Osteoblast (primary cell): ENCODE results near the gene NGFR. TPM values are rescaled to one million over a fixed set of nuclear protein-coding genes. Genes with fewer than 3 reads are reported as not detected.
A peak's percentile ranks its signal among the peaks of the same experiment; 100 is the strongest.

Source experiments
- DNase-seq: peaks from one replicate; pipeline ENCODE4 v3.0.0; 2011; ENCODE audit warnings: low spot score, mixed read lengths; ENCODE audit not compliant: insufficient read length; ENCODE audit errors: missing footprints
- H2AFZ ChIP-seq: 2 replicates; pipeline ENCODE4 v1.6.0; 2011; ENCODE audit warnings: mild to moderate bottlenecking, low read length
- H3K27ac ChIP-seq: 2 replicates; pipeline ENCODE4 v1.5.1; 2011; ENCODE audit warnings: mild to moderate bottlenecking, low read depth, low read length, moderate library complexity
- H3K27me3 ChIP-seq: 2 replicates; pipeline ENCODE4 v1.6.0; 2012; ENCODE audit warnings: mild to moderate bottlenecking, control low read depth, inconsistent platforms, low read length, moderate library complexity; ENCODE audit not compliant: insufficient read depth
- H3K36me3 ChIP-seq: 2 replicates; pipeline ENCODE4 v1.5.1; 2011; ENCODE audit warnings: mild to moderate bottlenecking, low read length, control low read depth, moderate library complexity; ENCODE audit not compliant: insufficient read depth
- H3K4me1 ChIP-seq: 2 replicates; pipeline ENCODE4 v1.5.1; 2011; ENCODE audit warnings: mild to moderate bottlenecking, low read length, control low read depth, moderate library complexity; ENCODE audit not compliant: insufficient read depth
- H3K4me2 ChIP-seq: 2 replicates; pipeline ENCODE4 v1.6.0; 2011; ENCODE audit warnings: mild to moderate bottlenecking, low read length; ENCODE audit not compliant: insufficient read depth
- H3K4me3 ChIP-seq: fragments of 200-600 bp; sonication (generic); 3 replicates; pipeline ENCODE4 v1.5.1; 2012; ENCODE audit warnings: mild to moderate bottlenecking, low read length, inconsistent platforms; ENCODE audit not compliant: insufficient read depth
- H3K79me2 ChIP-seq: 2 replicates; pipeline ENCODE4 v1.6.0; 2012; ENCODE audit warnings: mild to moderate bottlenecking, low read length, control low read depth, inconsistent platforms; ENCODE audit not compliant: insufficient read depth
- H3K9me3 ChIP-seq: 2 replicates; pipeline ENCODE4 v1.5.1; 2011; ENCODE audit warnings: low read depth, low read length, control low read depth
- H4K20me1 ChIP-seq: 2 replicates; pipeline ENCODE4 v1.6.0; 2012; ENCODE audit warnings: mild to moderate bottlenecking, low read length, control low read depth; ENCODE audit not compliant: insufficient read depth
- total RNA-seq: library from RNA; depleted of rRNA; stranded (reverse); fragments of >200 nt; gene quantifications from 2 replicates; pipeline ENCODE4 v1.2.3, GENCODE V29; 2012
- TF ChIP-seq, protein P1 (sequence below): IDR thresholded peaks from 2 replicates; pipeline ENCODE4 v1.5.1; 2011; ENCODE audit warnings: mild to moderate bottlenecking, low read depth, low read length, moderate library complexity; ENCODE audit errors: extremely low read depth

The NGFR gene
- total RNA-seq, 1 donor: under 0.01 TPM

DNA sequence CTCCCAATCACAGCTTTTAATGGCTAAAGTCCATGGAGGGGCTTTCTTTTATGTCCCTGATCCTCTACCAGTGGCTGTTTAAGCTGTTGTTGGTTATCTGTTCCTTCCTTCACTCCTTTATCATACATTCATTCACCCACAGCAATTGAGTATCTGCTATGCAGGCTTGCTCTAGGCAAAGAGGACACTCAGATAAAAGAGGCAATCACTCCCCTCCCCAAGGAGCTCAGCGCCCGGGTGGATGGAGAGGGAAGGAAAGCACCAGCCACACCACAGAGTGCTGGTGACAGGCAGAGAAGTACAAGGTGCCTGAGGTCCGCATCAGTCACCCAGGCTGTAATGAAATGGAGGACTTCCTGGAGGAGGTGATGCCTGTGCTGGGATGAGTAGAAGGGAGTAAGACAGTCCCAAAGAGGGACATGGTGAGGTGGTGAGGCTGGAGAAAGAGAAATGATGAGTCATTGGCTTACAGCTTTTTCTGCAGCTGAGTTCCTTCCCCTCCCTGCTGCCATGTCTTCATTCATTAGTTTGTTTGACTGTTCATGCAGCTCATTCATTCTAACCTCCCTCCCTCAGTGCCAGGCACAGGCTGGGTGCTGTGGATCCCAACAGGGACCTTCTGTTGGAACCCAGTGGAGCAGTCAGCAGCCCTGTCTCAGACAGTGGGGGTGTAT, 12.8 kb upstream of the NGFR start:
- H3K9me3 ChIP-seq: no peaks in the 10 kb centered on the region
- no peaks in the 10 kb centered on the region for H3K4me1 ChIP-seq
- H3K27ac ChIP-seq: no peak overlapping the region
- H3K27me3 ChIP-seq: peaks cover 79% of the 10 kb centered on the region
- no peak overlapping the region for H3K4me2 ChIP-seq
- no peaks in the 10 kb centered on the region for H4K20me1 ChIP-seq
- TF ChIP-seq, protein P1, sequence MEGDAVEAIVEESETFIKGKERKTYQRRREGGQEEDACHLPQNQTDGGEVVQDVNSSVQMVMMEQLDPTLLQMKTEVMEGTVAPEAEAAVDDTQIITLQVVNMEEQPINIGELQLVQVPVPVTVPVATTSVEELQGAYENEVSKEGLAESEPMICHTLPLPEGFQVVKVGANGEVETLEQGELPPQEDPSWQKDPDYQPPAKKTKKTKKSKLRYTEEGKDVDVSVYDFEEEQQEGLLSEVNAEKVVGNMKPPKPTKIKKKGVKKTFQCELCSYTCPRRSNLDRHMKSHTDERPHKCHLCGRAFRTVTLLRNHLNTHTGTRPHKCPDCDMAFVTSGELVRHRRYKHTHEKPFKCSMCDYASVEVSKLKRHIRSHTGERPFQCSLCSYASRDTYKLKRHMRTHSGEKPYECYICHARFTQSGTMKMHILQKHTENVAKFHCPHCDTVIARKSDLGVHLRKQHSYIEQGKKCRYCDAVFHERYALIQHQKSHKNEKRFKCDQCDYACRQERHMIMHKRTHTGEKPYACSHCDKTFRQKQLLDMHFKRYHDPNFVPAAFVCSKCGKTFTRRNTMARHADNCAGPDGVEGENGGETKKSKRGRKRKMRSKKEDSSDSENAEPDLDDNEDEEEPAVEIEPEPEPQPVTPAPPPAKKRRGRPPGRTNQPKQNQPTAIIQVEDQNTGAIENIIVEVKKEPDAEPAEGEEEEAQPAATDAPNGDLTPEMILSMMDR: no peak
- DNase-seq: peak; percentile 93
- no peak overlapping the region for H3K4me3 ChIP-seq
- H2AFZ ChIP-seq: no peak overlapping the region
- no peaks in the 10 kb centered on the region for H3K36me3 ChIP-seq
- no peaks in the 10 kb centered on the region for H3K79me2 ChIP-seq

DNA sequence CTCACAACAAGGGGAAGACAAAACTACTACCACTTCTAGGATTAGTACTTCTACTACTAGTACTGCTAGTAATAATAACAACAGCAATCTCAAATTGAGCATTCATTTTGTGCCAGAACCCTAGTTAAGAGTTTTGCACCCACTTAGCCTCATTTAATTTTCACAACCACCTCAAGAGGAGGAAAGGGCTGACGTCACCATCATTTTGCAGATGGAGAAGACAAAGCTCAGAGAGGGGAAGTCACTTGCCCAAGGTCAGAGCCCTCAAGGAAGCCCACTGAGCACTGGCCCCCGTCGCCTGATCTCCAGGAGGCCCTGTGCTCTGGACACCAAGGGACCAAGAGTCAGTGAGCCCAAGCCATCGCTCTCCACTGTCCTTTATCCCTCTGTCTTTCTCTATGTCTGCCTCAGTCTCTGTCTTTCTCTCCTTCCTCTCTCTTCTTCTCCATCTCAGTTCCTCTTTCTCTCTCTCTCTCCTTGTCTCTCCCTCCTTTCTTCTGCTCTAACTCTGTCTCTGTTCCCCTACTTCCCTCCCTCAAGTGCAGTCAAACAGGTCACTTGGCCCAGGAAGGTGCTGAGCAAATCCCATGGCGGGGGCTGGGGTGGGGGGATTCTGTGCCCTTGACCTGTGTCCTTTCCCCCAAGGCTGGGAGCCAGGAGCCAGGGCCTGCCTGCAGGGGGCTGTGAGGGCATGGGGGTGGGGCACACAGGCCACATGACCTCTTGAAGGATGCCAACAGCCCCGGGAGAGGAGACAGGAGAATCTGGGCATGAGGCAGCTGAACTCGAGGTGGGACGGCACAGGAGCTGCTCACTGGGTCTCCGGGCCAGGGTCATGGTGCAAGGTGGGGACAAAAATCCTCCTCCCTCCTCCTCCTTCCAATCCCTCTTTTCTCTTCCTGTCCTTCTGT, 11.2 kb upstream of the NGFR start:
- Histone ChIP-seq H3K4me3 (no peak overlapping the region), H3K4me1 (no peaks in the 10 kb centered on the region), H4K20me1 (no peaks in the 10 kb centered on the region), H3K9me3 (no peaks in the 10 kb centered on the region), H3K4me2 (no peak overlapping the region), H3K36me3 (no peaks in the 10 kb centered on the region), H3K27ac (no peak overlapping the region), H2AFZ (no peak overlapping the region), H3K79me2 (no peaks in the 10 kb centered on the region), H3K27me3 (peaks cover 68% of the 10 kb centered on the region)
- TF ChIP-seq, protein P1: no peak
- no peak for DNase-seq

DNA sequence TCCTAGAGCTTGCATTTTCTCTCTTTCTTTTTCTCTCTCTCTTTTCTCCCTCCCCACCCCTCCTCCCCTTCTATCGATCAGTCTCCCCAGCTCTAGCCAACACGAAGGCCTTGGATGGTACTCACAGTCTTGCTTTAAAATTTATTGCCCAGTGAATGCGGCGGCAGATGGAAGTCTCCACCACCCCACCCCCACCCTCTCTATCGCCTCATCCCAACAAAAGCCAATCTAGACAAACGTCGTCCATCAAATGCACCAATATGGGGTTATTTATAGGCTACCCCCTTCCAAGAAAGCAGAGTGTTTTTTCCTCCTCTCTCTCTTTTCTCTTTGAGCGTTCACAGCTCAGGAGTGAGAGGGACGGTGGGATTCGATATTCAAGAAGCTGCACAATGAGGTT, 10.5 kb upstream of the NGFR start:
- Histone ChIP-seq H4K20me1 (no peaks in the 10 kb centered on the region), H3K4me3 (no peak overlapping the region), H3K27ac (no peak overlapping the region), H3K4me2 (no peak overlapping the region), H2AFZ (no peak overlapping the region), H3K4me1 (no peaks in the 10 kb centered on the region), H3K27me3 (peaks cover 64% of the 10 kb centered on the region), H3K79me2 (no peaks in the 10 kb centered on the region), H3K9me3 (no peaks in the 10 kb centered on the region), H3K36me3 (no peaks in the 10 kb centered on the region)
- TF ChIP-seq, protein P1: no peak
- DNase-seq: no peak
